ENCODE results near the gene HIVEP2. TPM values are rescaled to one million over a fixed set of nuclear protein-coding genes. Genes with fewer than 3 reads are reported as not detected.

The HIVEP2 gene
- total and polyA plus RNA-seq, 2 of the 4 experiments (the other 2 are of a cell fraction) = 4.3 to 11.3 TPM

DNA sequence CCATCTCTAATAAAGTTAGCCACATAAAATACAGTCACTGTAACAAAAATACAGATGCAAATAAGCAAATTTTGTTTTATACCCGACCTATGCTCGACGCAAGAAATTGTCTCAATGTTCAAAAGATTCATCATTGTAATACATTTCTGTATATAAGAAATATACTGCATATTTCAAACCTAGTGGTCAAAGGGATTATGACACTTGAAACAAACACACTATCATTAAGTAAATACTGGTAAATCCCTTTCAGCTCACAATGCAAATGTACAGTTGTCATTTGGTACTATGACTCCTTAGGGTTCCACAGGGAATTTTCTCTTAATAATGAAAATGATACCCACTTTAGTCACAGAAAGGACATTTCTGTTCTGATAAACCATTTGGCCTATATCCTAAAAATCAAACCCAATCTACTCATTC is 2.2 kb downstream of the HIVEP2 start:
- H3K27me3 ChIP-seq (ENCODE audit: control insufficient read depth, insufficient read depth, low read length) = no peaks in the 10 kb centered on the region
- H4K91ac ChIP-seq (ENCODE audit: insufficient read depth, low read depth, low read length) = no peak overlapping the region
- no peak overlapping the region for H3K9ac ChIP-seq (ENCODE audit: low read depth, low read length)
- ATAC-seq (ENCODE audit: low read depth) = no peak
- H4K5ac ChIP-seq (ENCODE audit: low read depth, low read length) = no peak overlapping the region
- no peak overlapping the region for H2BK120ac ChIP-seq (ENCODE audit: low read depth, low read length)
- ChIA-PET POLR2A (ENCODE audit: unreplicated experiment) (no interaction called here), CTCF (interaction anchor here (0.6 to 1.2 kb wide), 3 partner anchors 12 to 484 kb away, joined by 3 to 4 read pairs (median 3); no protein-coding TSS in a partner anchor)
- TF ChIP-seq CHD1 (IDR thresholded peaks at IDR 0.05; ENCODE audit: low read depth, low read length) (no peak), BHLHE40 (IDR thresholded peaks at IDR 0.05; ENCODE audit: low read depth, low read length) (no peak), RFX5 (IDR thresholded peaks at IDR 0.05; ENCODE audit: low read depth, low read length) (no peak), FOS (IDR thresholded peaks at IDR 0.05; ENCODE audit: low read depth, low read length) (no peak), RAD21 (IDR thresholded peaks at IDR 0.05; ENCODE audit: low read length) (peak; percentile 32), RCOR1 (IDR thresholded peaks at IDR 0.05; ENCODE audit: insufficient replicate concordance, low read length) (no peak), NFE2L2 (IDR thresholded peaks at IDR 0.05; ENCODE audit: low read depth, low read length) (no peak)
- TF ChIP-seq, protein P1, sequence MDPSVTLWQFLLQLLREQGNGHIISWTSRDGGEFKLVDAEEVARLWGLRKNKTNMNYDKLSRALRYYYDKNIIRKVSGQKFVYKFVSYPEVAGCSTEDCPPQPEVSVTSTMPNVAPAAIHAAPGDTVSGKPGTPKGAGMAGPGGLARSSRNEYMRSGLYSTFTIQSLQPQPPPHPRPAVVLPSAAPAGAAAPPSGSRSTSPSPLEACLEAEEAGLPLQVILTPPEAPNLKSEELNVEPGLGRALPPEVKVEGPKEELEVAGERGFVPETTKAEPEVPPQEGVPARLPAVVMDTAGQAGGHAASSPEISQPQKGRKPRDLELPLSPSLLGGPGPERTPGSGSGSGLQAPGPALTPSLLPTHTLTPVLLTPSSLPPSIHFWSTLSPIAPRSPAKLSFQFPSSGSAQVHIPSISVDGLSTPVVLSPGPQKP (IDR thresholded peaks at IDR 0.05; ENCODE audit: borderline replicate concordance, low read depth, low read length) = no peak
- TF ChIP-seq, protein P2, sequence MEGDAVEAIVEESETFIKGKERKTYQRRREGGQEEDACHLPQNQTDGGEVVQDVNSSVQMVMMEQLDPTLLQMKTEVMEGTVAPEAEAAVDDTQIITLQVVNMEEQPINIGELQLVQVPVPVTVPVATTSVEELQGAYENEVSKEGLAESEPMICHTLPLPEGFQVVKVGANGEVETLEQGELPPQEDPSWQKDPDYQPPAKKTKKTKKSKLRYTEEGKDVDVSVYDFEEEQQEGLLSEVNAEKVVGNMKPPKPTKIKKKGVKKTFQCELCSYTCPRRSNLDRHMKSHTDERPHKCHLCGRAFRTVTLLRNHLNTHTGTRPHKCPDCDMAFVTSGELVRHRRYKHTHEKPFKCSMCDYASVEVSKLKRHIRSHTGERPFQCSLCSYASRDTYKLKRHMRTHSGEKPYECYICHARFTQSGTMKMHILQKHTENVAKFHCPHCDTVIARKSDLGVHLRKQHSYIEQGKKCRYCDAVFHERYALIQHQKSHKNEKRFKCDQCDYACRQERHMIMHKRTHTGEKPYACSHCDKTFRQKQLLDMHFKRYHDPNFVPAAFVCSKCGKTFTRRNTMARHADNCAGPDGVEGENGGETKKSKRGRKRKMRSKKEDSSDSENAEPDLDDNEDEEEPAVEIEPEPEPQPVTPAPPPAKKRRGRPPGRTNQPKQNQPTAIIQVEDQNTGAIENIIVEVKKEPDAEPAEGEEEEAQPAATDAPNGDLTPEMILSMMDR (conservative IDR thresholded peaks at IDR 0.05; ENCODE audit: low read depth, low read length) = peak; percentile 50
- dilution Hi-C loops (cut with HindIII; ENCODE audit: low sequenced_read_pairs, unreplicated experiment) (no loop called here), intact Hi-C loops (cut with micrococcal nuclease) (loop anchor here (5.0 kb wide), 1 partner anchor 111 kb away; no protein-coding TSS in a partner anchor), in situ Hi-C loops (cut with MboI; ENCODE audit: low sequenced_read_pairs) (no loop called here)
- H4K20me1 ChIP-seq (ENCODE audit: insufficient read depth, low read length) = peaks cover 11% of the 10 kb centered on the region
- H3K23ac ChIP-seq (ENCODE audit: low read depth, low read length) = no peak overlapping the region
- no peak overlapping the region for H3K4ac ChIP-seq (ENCODE audit: low read depth, low read length)
- H3K36me3 ChIP-seq (ENCODE audit: control insufficient read depth, insufficient read depth, low read length) = no peaks in the 10 kb centered on the region
- H3K4me2 ChIP-seq (ENCODE audit: low read depth, low read length) = no peak overlapping the region
- peaks cover 6 to 37% of the 10 kb centered on the region in 2 experiments; a peak in 3 of 4 replicates for H3K79me1 ChIP-seq (ENCODE audit: low read depth in 1 of 2, low read length in 2 of 2)
- H3K56ac ChIP-seq (ENCODE audit: extremely low read depth, insufficient read depth, low read length) = no peak overlapping the region
- H3K9me3 ChIP-seq (ENCODE audit: control insufficient read depth, insufficient read depth, low read length) = no peaks in the 10 kb centered on the region
- H2BK20ac ChIP-seq (ENCODE audit: low read depth, low read length) = no peak overlapping the region
- H2AFZ ChIP-seq (replicated peaks; ENCODE audit: low read length, poor library complexity) = no peak overlapping the region
- no peak overlapping the region for H2BK5ac ChIP-seq (ENCODE audit: low read depth, low read length, poor library complexity, severe bottlenecking)
- no peak overlapping the region for H3K4me3 ChIP-seq (ENCODE audit: insufficient read depth, low read depth, low read length)
- H3K4me1 ChIP-seq (ENCODE audit: control insufficient read depth, insufficient read depth, low read length) = peaks cover 8% of the 10 kb centered on the region
- peak; percentile 54 for DNase-seq
- no peak overlapping the region for H2AK9ac ChIP-seq (replicated peaks; ENCODE audit: low read depth, low read length, poor library complexity)
- H3K9me1 ChIP-seq (ENCODE audit: insufficient read depth, low read length) = peaks cover 9% of the 10 kb centered on the region
- BruUV-seq (replicated peaks) = no TSS peak
- no peak overlapping the region for H3K18ac ChIP-seq (ENCODE audit: low read depth, low read length)
- H3K27ac ChIP-seq (ENCODE audit: insufficient read depth, low read length) = no peak overlapping the region
- no peak overlapping the region for H2BK15ac ChIP-seq (ENCODE audit: low read depth, low read length)
- H4K8ac ChIP-seq (ENCODE audit: low read depth in 2 of 2, low read length in 2 of 2) = no peak overlapping the region
- H3K14ac ChIP-seq (replicated peaks; ENCODE audit: low read depth, low read length) = no peak overlapping the region
- WGBS, 2 experiments (ENCODE audit: extremely low coverage in 2 of 2, insufficient read length in 1 of 2) = no CpG with 5 or more reads among the region's 3 CpGs
- H2AK5ac ChIP-seq (ENCODE audit: low read depth, low read length) = no peak overlapping the region
